ENCODE measurements around the gene CPNE8.

GRCh38 chr12:38915429-38916182, 10.2 kb upstream of the CPNE8 start:
- TF ChIP-seq EZH2 (IDR thresholded peaks at IDR 0.05; ENCODE audit: borderline replicate concordance, low read depth, low read length, severe bottlenecking) (no peak), CTCF (IDR thresholded peaks at IDR 0.05; ENCODE audit: borderline replicate concordance, extremely low read depth, low read length, poor library complexity, severe bottlenecking) (no peak)

All from DND-41 (cell line).